Ectodermal cell (in vitro differentiated cells): ENCODE results near the gene LRP6.
"Not testable (repeated sequence)": the region's sequence is repeated elsewhere in the genome, so short reads cannot be mapped to it uniquely, and the experiment has no call there.

Source experiments
- H3K27ac ChIP-seq: 2 replicates; pipeline ENCODE4 v1.7.0; 2013; ENCODE audit warnings: mild to moderate bottlenecking, low read depth, low read length; ENCODE audit not compliant: insufficient read depth, poor library complexity, severe bottlenecking
- H3K27me3 ChIP-seq: 2 replicates; pipeline ENCODE4 v1.7.0; 2013; ENCODE audit warnings: mild to moderate bottlenecking, low read length; ENCODE audit not compliant: insufficient read depth, control insufficient read depth, poor library complexity, severe bottlenecking
- H3K36me3 ChIP-seq: one replicate; pipeline ENCODE4 v1.7.0; 2013; ENCODE audit warnings: low read length; ENCODE audit not compliant: control insufficient read depth, insufficient read depth
- H3K4me1 ChIP-seq: one replicate; pipeline ENCODE4 v1.7.0; 2013; ENCODE audit warnings: low read length; ENCODE audit not compliant: control insufficient read depth, insufficient read depth
- H3K4me3 ChIP-seq: 2 replicates; pipeline ENCODE4 v1.7.0; 2013; ENCODE audit warnings: low read depth, low read length, control low read depth; ENCODE audit not compliant: insufficient read depth
- H3K9me3 ChIP-seq: 2 replicates; pipeline ENCODE4 v1.7.0; 2013; ENCODE audit warnings: mild to moderate bottlenecking, low read length, moderate library complexity; ENCODE audit not compliant: control insufficient read depth
- WGBS, 2 experiments: methylation state at CpG; one replicate each; pipeline ENCODE4 v1.1.7; 2013; ENCODE audit warnings: missing lambda C conversion rate in 2 of 2; 5-methylcytosine and 5-hydroxymethylcytosine counted together

LRP6 gene

GRCh38 chr12:12167847-12168246 lies 99.0 kb downstream of the LRP6 start:
- Histone ChIP-seq H3K4me3 (no peak overlapping the region), H3K27me3 (no peaks in the 10 kb centered on the region), H3K27ac (no peak overlapping the region), H3K36me3 (peaks cover 5% of the 10 kb centered on the region), H3K9me3 (no peaks in the 10 kb centered on the region), H3K4me1 (no peaks in the 10 kb centered on the region)
- 87 to 91% methylated on average over 1 of the region's 1 CpG for WGBS, 2 experiments

DNA sequence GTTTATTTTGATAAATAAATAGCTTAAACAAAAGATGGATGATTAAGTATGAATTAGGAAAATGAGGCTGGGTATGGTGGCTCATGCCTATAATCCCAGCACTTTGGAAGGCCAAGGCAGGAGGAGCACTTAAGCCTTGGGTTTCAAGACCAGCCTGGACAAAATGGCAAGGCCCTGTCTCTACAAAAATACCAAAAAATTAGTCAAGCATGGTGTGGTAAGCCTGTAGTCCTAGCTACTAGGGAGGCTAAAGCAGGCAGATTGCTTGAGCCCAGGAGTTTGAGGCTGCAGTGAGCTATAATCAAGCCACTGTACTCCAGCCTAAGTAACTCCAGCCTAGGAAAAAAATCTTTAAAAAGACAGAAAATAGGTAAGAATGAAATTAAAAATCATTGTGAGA lies 100.1 kb downstream of the LRP6 start:
- peaks cover 9% of the 10 kb centered on the region for H3K36me3 ChIP-seq
- no peak overlapping the region for H3K4me3 ChIP-seq

DNA sequence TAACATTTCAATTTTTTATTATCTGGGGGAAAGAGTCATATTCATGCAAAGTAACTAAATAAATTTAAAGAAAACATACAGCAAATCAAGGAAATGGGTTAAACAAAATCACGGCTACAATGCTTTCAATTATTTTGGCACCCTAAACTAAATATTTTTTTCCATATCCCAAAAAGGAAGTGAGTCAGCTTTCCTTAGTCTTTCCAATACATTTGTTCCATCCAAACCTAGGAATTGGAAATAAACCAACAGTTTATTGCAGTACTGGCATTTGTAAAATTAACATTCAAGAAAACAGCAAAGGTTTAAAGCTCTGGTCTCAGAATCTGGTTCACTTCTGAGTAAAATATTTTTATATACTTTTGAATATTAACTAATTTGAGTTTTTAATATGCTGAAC lies 106.9 kb downstream of the LRP6 start:
- Histone ChIP-seq H3K36me3 (peaks cover 17% of the 10 kb centered on the region), H3K9me3 (no peaks in the 10 kb centered on the region), H3K27me3 (no peaks in the 10 kb centered on the region), H3K27ac (no peak overlapping the region), H3K4me3 (no peak overlapping the region), H3K4me1 (no peaks in the 10 kb centered on the region)
- WGBS, 2 experiments: 97 to 100% methylated on average over 1 of the region's 1 CpG

More for the DNA sequence above, 100.1 kb downstream of the LRP6 start:
- no peaks in the 10 kb centered on the region for H3K27me3 ChIP-seq
- no peaks in the 10 kb centered on the region for H3K9me3 ChIP-seq
- H3K27ac ChIP-seq: no peak overlapping the region
- no peaks in the 10 kb centered on the region for H3K4me1 ChIP-seq

DNA sequence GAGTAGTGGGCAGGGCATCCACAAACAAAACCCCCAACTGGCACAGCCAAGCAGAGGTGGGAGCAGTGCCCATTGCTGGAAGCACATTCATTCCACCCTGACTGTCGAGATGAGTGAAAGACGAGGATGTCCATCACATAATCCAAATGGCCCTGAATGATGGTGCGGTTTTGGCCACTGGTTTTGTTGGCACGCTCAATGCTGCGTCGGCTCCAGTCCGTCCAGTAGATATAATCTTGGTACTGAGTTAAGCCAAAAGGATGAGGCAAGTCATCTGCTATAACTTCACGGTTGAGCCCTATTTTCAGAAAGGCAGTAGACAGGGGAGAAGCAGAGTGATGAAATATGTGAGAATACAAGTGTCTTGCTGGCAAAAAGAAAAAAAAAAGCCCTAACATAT lies 108.0 kb downstream of the LRP6 start:
- no peaks in the 10 kb centered on the region for H3K4me1 ChIP-seq
- no peaks in the 10 kb centered on the region for H3K27me3 ChIP-seq
- H3K4me3 ChIP-seq: no peak overlapping the region
- 95 to 98% methylated on average over 8 of the region's 8 CpGs for WGBS, 2 experiments
- peaks cover 12% of the 10 kb centered on the region for H3K36me3 ChIP-seq
- no peaks in the 10 kb centered on the region for H3K9me3 ChIP-seq
- no peak overlapping the region for H3K27ac ChIP-seq

DNA sequence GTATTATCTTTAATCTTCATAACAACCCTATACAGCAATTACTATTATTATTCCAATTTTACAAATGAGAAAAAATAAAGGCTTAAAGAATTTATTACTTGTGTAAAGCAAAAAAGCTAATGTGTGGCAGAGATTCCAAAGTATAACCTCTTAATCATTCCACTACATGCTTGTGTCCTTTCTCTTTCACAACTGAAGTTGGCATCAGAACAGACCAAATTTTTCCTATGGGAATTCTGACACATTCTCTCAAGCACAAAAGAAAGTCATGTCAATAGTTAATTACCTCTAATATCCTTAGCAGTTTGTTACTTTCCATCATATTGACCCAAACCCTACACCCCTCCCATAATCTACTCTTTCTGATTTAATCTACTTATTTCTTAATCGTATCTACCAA lies 109.4 kb downstream of the LRP6 start:
- 88 to 100% methylated on average over 1 of the region's 1 CpG for WGBS, 2 experiments
- no peak overlapping the region for H3K4me3 ChIP-seq
- no peak overlapping the region for H3K27ac ChIP-seq
- peaks cover 12% of the 10 kb centered on the region for H3K36me3 ChIP-seq
- no peaks in the 10 kb centered on the region for H3K9me3 ChIP-seq
- H3K4me1 ChIP-seq: no peaks in the 10 kb centered on the region
- no peaks in the 10 kb centered on the region for H3K27me3 ChIP-seq

DNA sequence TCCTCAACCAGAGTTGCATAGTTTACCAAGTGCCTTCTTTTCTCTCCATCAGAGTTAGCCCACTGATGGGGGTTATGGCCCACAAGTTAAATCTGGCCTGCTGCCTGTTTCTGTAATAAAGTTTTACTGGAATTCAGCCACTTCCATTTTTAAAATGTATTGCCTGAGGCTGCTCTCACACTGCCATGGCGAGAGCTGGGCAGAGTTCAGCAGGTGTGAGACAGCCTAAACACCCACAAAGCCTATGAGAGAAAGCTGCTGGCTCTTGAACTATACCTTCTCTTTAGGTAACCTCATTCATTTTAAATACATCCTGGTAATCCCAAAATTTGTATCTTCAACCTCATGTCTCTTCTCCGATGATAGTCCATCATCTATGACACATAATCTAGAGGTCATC lies 110.0 kb downstream of the LRP6 start:
- Histone ChIP-seq H3K4me1 (no peaks in the 10 kb centered on the region), H3K36me3 (peaks cover 9% of the 10 kb centered on the region), H3K9me3 (no peaks in the 10 kb centered on the region), H3K4me3 (no peak overlapping the region), H3K27me3 (no peaks in the 10 kb centered on the region), H3K27ac (no peak overlapping the region)
- WGBS, 2 experiments: 94 to 96% methylated on average over 2 of the region's 2 CpGs

DNA sequence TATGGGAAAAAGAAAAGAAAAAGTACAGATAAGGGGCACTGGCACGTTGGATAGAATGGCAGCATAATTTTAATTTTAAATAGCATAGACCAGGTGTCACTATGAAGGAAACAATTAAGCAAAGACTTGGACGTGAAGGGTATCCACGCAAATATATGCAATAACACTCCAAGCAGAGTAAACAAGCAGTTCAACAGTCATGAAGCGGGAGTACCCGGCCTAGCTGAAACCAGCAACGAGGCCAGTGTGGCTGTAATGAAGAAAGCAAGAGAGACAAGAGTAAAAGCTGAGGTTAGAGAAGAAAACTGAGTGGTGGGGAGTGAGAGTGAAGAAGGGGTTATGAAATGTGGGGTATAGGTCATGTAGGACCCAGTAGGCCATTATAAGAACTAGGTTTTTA lies 110.7 kb downstream of the LRP6 start:
- no peak overlapping the region for H3K4me3 ChIP-seq
- H3K36me3 ChIP-seq: peaks cover 9% of the 10 kb centered on the region
- H3K4me1 ChIP-seq: no peaks in the 10 kb centered on the region
- H3K27me3 ChIP-seq: no peaks in the 10 kb centered on the region
- WGBS, 2 experiments: 93 to 96% methylated on average over 6 of the region's 6 CpGs
- H3K9me3 ChIP-seq: no peaks in the 10 kb centered on the region
- no peak overlapping the region for H3K27ac ChIP-seq

DNA sequence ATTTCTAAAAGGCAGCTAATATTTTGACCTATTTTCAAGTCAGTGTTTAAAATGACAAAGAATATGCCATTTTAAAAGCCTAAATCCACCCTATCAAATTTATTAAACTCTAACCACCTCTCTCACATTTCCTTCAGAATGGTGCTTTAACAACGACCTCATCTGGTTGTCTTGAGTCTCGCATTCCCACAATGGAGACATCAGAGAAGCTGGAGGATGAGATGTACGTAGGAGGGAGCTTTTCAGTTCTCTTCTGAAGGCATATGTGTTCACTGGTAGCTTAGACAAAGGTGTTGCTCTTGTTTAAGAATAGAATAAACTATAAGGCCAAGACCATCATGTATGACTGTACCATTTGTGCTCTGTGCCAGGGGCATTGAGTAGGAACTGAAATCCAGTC lies 113.2 kb downstream of the LRP6 start:
- no peaks in the 10 kb centered on the region for H3K4me1 ChIP-seq
- no peak overlapping the region for H3K4me3 ChIP-seq
- peaks cover 13% of the 10 kb centered on the region for H3K36me3 ChIP-seq
- WGBS, 2 experiments: 91 to 92% methylated on average over 3 of the region's 3 CpGs
- H3K9me3 ChIP-seq: no peaks in the 10 kb centered on the region
- no peak overlapping the region for H3K27ac ChIP-seq
- no peaks in the 10 kb centered on the region for H3K27me3 ChIP-seq

- Histone ChIP-seq H3K4me1 (no peaks in the 10 kb centered on the region), H3K36me3 (peaks cover 16% of the 10 kb centered on the region)
Measured at GRCh38 chr12:12147111-12147510, 119.7 kb downstream of the LRP6 start.

GRCh38 chr12:12144531-12144930 lies 122.3 kb downstream of the LRP6 start:
- peaks cover 16% of the 10 kb centered on the region for H3K36me3 ChIP-seq
- not testable (repeated sequence) for H3K27ac ChIP-seq, H3K9me3 ChIP-seq, H3K4me3 ChIP-seq, H3K27me3 ChIP-seq, H3K4me1 ChIP-seq
- 80 to 90% methylated on average over 1 of the region's 1 CpG for WGBS, 2 experiments

More at GRCh38 chr12:12147111-12147510, 119.7 kb downstream of the LRP6 start:
- H3K9me3 ChIP-seq: no peaks in the 10 kb centered on the region
- H3K27ac ChIP-seq: no peak overlapping the region
- no peak overlapping the region for H3K4me3 ChIP-seq
- WGBS, 2 experiments: 95 to 98% methylated on average over 5 to 6 of the region's 6 CpGs
- no peaks in the 10 kb centered on the region for H3K27me3 ChIP-seq

DNA sequence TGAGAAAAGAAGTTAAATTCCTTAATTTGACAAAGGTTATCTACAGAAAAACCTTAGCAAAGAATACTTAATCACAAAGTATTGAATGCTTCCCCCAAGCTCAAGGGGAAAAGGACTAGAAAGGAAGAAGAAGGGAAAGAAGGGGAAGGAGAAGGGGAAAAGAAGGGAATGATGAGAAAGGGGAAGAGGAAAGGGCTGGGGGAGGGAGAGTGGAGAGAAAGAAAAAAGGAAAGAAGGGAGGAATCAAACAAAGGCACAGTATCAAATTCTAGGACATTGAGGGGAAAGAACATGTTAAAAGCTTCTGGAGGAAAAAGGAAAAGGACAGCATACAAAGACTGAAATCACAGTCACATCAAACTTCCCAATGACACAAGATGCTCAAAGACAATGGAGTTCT lies 125.8 kb downstream of the LRP6 start:
- Histone ChIP-seq H3K36me3 (no peaks in the 10 kb centered on the region), H3K27ac (no peak overlapping the region), H3K9me3 (no peaks in the 10 kb centered on the region)

More for the DNA sequence above, 125.8 kb downstream of the LRP6 start:
- Histone ChIP-seq H3K4me3 (no peak overlapping the region), H3K4me1 (no peaks in the 10 kb centered on the region), H3K27me3 (no peaks in the 10 kb centered on the region)
